GM23338 (cell line): ENCODE results near the gene NALF2. TPM values are rescaled to one million over a fixed set of nuclear protein-coding genes. Genes with fewer than 3 reads are reported as not detected.

Source experiments
- ATAC-seq: fragments of 200-7000 bp; cut with Tn5 transposase; 3 replicates; pipeline ENCODE4 v1.9.1; 2020
- DNase-seq: peaks from one replicate; pipeline ENCODE4 v3.0.0-alpha.2; 2015; ENCODE audit warnings: low spot score
- H2AFZ ChIP-seq: fragments of 200-600 bp; sonication (generic); 2 replicates; pipeline ENCODE4 v1.8.0; 2016; ENCODE audit warnings: antibody characterized with exemption, mild to moderate bottlenecking, moderate library complexity
- H3F3A ChIP-seq: fragments of 200-600 bp; sonication (generic); replicated peaks from 2 replicates; pipeline ENCODE4 v1.8.0; 2017; ENCODE audit warnings: antibody characterized with exemption, mixed run types, low read depth
- H3K27ac ChIP-seq: fragments of 200-600 bp; sonication (generic); 2 replicates; pipeline ENCODE4 v1.6.1; 2016; ENCODE audit warnings: low read depth
- H3K27me3 ChIP-seq: fragments of 200-600 bp; sonication (generic); 2 replicates; pipeline ENCODE4 v1.8.0; 2016; ENCODE audit warnings: mild to moderate bottlenecking, mixed run types, moderate library complexity; ENCODE audit not compliant: insufficient read depth
- H3K36me3 ChIP-seq: fragments of 200-600 bp; sonication (generic); 2 replicates; pipeline ENCODE4 v1.8.0; 2016; ENCODE audit warnings: mild to moderate bottlenecking; ENCODE audit not compliant: insufficient read depth
- H3K4me1 ChIP-seq: fragments of 200-600 bp; sonication (generic); 2 replicates; pipeline ENCODE4 v1.8.0; 2016; ENCODE audit warnings: mild to moderate bottlenecking, moderate library complexity; ENCODE audit not compliant: insufficient read depth
- H3K4me2 ChIP-seq: fragments of 200-600 bp; sonication (generic); 2 replicates; pipeline ENCODE4 v1.7.1; 2017; ENCODE audit warnings: mixed run types
- H3K4me3 ChIP-seq: fragments of 200-600 bp; sonication (generic); 2 replicates; pipeline ENCODE4 v1.6.1; 2016; ENCODE audit warnings: mixed run types
- H3K79me2 ChIP-seq: fragments of 200-600 bp; sonication (generic); replicated peaks from 2 replicates; pipeline ENCODE4 v1.8.0; 2017; ENCODE audit warnings: mild to moderate bottlenecking; ENCODE audit not compliant: insufficient read depth
- H3K9me2 ChIP-seq: fragments of 200-600 bp; sonication (generic); 2 replicates; pipeline ENCODE4 v1.8.0; 2017; ENCODE audit not compliant: insufficient read depth
- H4K20me1 ChIP-seq: fragments of 200-600 bp; sonication (generic); replicated peaks from 2 replicates; pipeline ENCODE4 v1.8.0; 2017; ENCODE audit warnings: mild to moderate bottlenecking; ENCODE audit not compliant: insufficient read depth
- H3K27ac Mint-ChIP-seq: 2 replicates; pipeline ENCODE4 v1.8.0; 2020; ENCODE audit warnings: inconsistent platforms, mild to moderate bottlenecking, moderate library complexity, mixed read lengths
- H3K27me3 Mint-ChIP-seq: 3 replicates; pipeline ENCODE4 v1.8.0; 2022; ENCODE audit warnings: low read depth, mild to moderate bottlenecking, moderate library complexity, mixed read lengths, inconsistent platforms; ENCODE audit not compliant: insufficient read depth, poor library complexity
- H3K36me3 Mint-ChIP-seq: 3 replicates; pipeline ENCODE4 v1.8.0; 2021; ENCODE audit warnings: low read depth, mild to moderate bottlenecking, inconsistent platforms, moderate library complexity, mixed read lengths
- H3K4me1 Mint-ChIP-seq: 3 replicates; pipeline ENCODE4 v1.8.0; 2020; ENCODE audit warnings: mild to moderate bottlenecking, inconsistent platforms, mixed read lengths
- H3K4me3 Mint-ChIP-seq: 3 replicates; pipeline ENCODE4 v1.8.0; 2021; ENCODE audit warnings: moderate library complexity, mild to moderate bottlenecking, inconsistent platforms, mixed read lengths
- H3K9me3 Mint-ChIP-seq: 3 replicates; pipeline ENCODE4 v1.8.0; 2020; ENCODE audit warnings: moderate library complexity, mild to moderate bottlenecking, inconsistent platforms, mixed read lengths
- CREB1 ChIP-seq: fragments of 250-450 bp; sonication (Bioruptor Pico); IDR thresholded peaks from 2 replicates; pipeline ENCODE4 v1.5.0; 2020; ENCODE audit warnings: low read depth, mild to moderate bottlenecking, moderate library complexity
- CTCF ChIP-seq, 2 experiments: fragments of 200-600 bp in 1 of 2; sonication (generic) in 1 of 2; conservative IDR thresholded peaks; 2 replicates each; pipeline versions ENCODE4 v1.5.1 to v1.6.1; 2016 to 2017; ENCODE audit warnings: antibody characterized with exemption in 2 of 2, low read depth in 2 of 2, mild to moderate bottlenecking in 2 of 2, moderate library complexity in 1 of 2
- ETS1 ChIP-seq: IDR thresholded peaks from 2 replicates; pipeline ENCODE4 v1.6.1; 2016; ENCODE audit warnings: antibody characterized with exemption
- EZH2 ChIP-seq: fragments of 200-600 bp; sonication (generic); IDR thresholded peaks from one replicate; pipeline ENCODE4 v1.8.0; 2017; ENCODE audit warnings: antibody characterized with exemption, mild to moderate bottlenecking, low read depth; ENCODE audit not compliant: unreplicated experiment
- EZH2phosphoT487 ChIP-seq: fragments of 200-600 bp; sonication (generic); IDR thresholded peaks from one replicate; pipeline ENCODE4 v1.8.1; 2018; ENCODE audit warnings: antibody characterized with exemption; ENCODE audit not compliant: unreplicated experiment
- JUNB ChIP-seq: IDR thresholded peaks from one replicate; pipeline ENCODE4 v1.6.1; 2016; ENCODE audit warnings: antibody characterized with exemption; ENCODE audit not compliant: unreplicated experiment
- NANOG ChIP-seq: IDR thresholded peaks from 2 replicates; pipeline ENCODE4 v1.6.1; 2016; ENCODE audit warnings: antibody characterized with exemption, borderline replicate concordance
- POLR2AphosphoS5 ChIP-seq: IDR thresholded peaks from 2 replicates; pipeline ENCODE4 v1.6.1; 2016; ENCODE audit warnings: antibody characterized with exemption, low read depth
- REST ChIP-seq: IDR thresholded peaks from one replicate; pipeline ENCODE4 v1.6.1; 2018; ENCODE audit warnings: antibody characterized with exemption; ENCODE audit not compliant: unreplicated experiment
- STAT1 ChIP-seq: IDR thresholded peaks from one replicate; pipeline ENCODE4 v1.6.1; 2016; ENCODE audit warnings: antibody characterized with exemption; ENCODE audit not compliant: unreplicated experiment
- ZNF114 ChIP-seq: fragments of 250-450 bp; sonication (Bioruptor Pico); IDR thresholded peaks from 2 replicates; pipeline ENCODE4 v1.5.0; 2020; ENCODE audit warnings: mild to moderate bottlenecking, moderate library complexity
- ZNF331 ChIP-seq: fragments of 250-450 bp; sonication (Bioruptor Pico); IDR thresholded peaks from 2 replicates; pipeline ENCODE4 v1.5.0; 2020; ENCODE audit warnings: low read depth, mild to moderate bottlenecking, moderate library complexity
- polyA plus RNA-seq: library from polyadenylated mRNA; unstranded; fragments of >200 nt; fragmentation: Nextera tagmentation; extraction: Ambion mirVana; gene quantifications from 2 replicates; pipeline ENCODE4 v1.2.1, GENCODE V29; 2016
- total RNA-seq: library from RNA; depleted of rRNA; stranded (reverse); fragments of >200 nt; shearing (Covaris generic); gene quantifications from 2 replicates; pipeline ENCODE4 v1.2.3, GENCODE V29; 2014

NALF2 gene
- total and polyA plus RNA-seq, 2 experiments from 2014 or later, result 4.4 to 10.5 TPM

GRCh38 chrX:69510914-69511513, 6.9 kb downstream of the NALF2 start:
- Histone ChIP-seq H3K4me1 (no peaks in the 10 kb centered on the region), H3K79me2 (no peaks in the 10 kb centered on the region; the same call in 1 of the 2 replicates), H3K27me3 (peaks cover 3% of the 10 kb centered on the region), H3K4me2 (no peak overlapping the region), H3K9me2 (no peaks in the 10 kb centered on the region), H3K4me3 (no peak overlapping the region), H3K27ac (no peak overlapping the region), H3K36me3 (no peaks in the 10 kb centered on the region), H4K20me1 (no peaks in the 10 kb centered on the region; the same call in 1 of the 2 replicates), H2AFZ (no peak overlapping the region), H3F3A (no peaks in the 10 kb centered on the region)
- H3K36me3 Mint-ChIP-seq, result peaks cover 23% of the 10 kb centered on the region
- TF ChIP-seq EZH2phosphoT487, result no peak
- no peak for TF ChIP-seq JUNB
- no peak for TF ChIP-seq CTCF (conservative IDR thresholded peaks at IDR 0.05; ENCODE audit: low read depth in 2 of 2)
- no peak overlapping the region for H3K4me3 Mint-ChIP-seq
- no peak overlapping the region for H3K27ac Mint-ChIP-seq
- H3K4me1 Mint-ChIP-seq, result peaks cover 22% of the 10 kb centered on the region
- no peaks in the 10 kb centered on the region for H3K27me3 Mint-ChIP-seq
- H3K9me3 Mint-ChIP-seq, result no peaks in the 10 kb centered on the region; the same call in 2 of the 3 replicates
- ATAC-seq (no peak), DNase-seq (no peak)

- no peak overlapping the region for H3K27ac ChIP-seq
- H3K4me2 ChIP-seq, result no peak overlapping the region
- no peaks in the 10 kb centered on the region for H3F3A ChIP-seq
- H3K4me1 ChIP-seq, result no peaks in the 10 kb centered on the region
- no peak for DNase-seq
- no peaks in the 10 kb centered on the region for H3K27me3 ChIP-seq
- no peaks in the 10 kb centered on the region for H3K36me3 ChIP-seq
- H2AFZ ChIP-seq, result no peak overlapping the region
- no peaks in the 10 kb centered on the region for H3K9me3 Mint-ChIP-seq
- no peak overlapping the region for H3K4me3 Mint-ChIP-seq
- no peak overlapping the region for H3K4me3 ChIP-seq
- H3K36me3 Mint-ChIP-seq, result no peaks in the 10 kb centered on the region; the same call in 1 of the 3 replicates
- H3K4me1 Mint-ChIP-seq, result peaks cover 16% of the 10 kb centered on the region
- no peaks in the 10 kb centered on the region for H4K20me1 ChIP-seq
- no peak overlapping the region for H3K27ac Mint-ChIP-seq
- H3K27me3 Mint-ChIP-seq, result peaks cover 5% of the 10 kb centered on the region
- H3K9me2 ChIP-seq, result no peaks in the 10 kb centered on the region
- ATAC-seq, result no peak
- H3K79me2 ChIP-seq, result no peaks in the 10 kb centered on the region
- TF ChIP-seq JUNB (no peak), STAT1 (no peak), REST (no peak), CREB1 (CRISPR knock-in tag) (no peak), POLR2AphosphoS5 (no peak), ETS1 (no peak), EZH2phosphoT487 (no peak), ZNF114 (no peak), NANOG (no peak), EZH2 (no peak), ZNF331 (no peak)
These were observed 17.9 kb downstream of the NALF2 start for GRCh38 chrX:69522052-69522451.
